GM03348 (cell line): ENCODE data around the gene SLC15A3.

Experiments used
- DNase-seq: peaks from one replicate; pipeline ENCODE4 v3.0.0; 2012; ENCODE audit warnings: low spot score

SLC15A3 gene

DNA sequence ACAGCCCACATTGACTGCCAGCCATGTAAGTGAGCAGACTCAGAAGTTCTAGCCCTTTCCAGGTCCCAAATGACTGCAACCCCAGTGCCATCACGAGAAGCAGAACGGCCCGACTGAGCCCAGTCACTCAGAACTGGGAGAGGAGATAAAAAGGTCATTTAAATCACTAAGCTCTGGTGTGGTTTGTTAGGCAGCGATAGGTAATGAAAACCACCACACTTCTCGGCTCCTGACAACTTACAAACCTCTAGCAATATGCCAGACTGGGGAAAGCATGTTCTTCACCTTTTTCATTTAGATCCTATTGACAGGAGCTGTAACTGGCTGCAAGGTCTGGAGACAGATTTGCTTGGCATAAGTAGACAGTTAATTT lies 6.7 kb downstream of the SLC15A3 start:
- DNase-seq, result no peak

DNA sequence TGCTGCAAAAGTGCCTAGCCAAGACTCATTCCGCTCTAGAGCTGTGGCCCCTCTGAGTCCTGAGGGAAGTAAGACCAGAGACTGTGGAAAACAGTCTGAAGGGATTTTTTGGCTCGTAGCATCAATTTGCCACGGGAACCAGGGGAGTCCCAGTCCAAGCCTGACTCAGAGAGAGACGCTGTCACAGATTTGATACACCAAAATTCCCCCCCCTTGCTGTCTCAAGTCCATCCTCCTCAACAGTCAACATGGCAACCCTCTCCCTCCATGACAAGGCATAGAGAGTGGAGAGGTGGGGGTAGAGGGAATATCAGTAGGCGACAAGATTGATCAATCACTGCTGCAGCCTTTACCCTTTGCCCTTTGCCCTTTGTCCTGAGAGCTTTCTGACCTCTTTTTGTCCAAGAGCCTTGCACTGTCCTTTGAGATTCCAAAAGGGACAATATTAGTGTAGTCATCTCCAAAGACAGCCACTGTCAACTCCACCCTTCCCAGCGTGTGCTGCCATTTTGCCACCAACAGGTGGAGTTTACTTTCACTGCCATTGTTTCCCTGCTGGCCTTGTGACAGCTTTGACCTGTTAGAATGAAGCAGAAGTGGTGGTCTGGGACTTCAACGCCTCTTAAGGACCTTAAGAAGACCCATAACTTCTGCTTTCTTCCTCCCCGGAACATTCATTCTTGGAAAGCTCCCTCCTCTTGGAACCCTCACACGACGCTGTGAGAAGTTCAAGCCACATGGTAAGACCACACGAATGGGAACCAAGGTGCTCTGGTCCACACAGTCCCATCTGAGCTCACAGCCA lies 7.3 kb downstream of the SLC15A3 start:
- DNase-seq, result no peak

DNA sequence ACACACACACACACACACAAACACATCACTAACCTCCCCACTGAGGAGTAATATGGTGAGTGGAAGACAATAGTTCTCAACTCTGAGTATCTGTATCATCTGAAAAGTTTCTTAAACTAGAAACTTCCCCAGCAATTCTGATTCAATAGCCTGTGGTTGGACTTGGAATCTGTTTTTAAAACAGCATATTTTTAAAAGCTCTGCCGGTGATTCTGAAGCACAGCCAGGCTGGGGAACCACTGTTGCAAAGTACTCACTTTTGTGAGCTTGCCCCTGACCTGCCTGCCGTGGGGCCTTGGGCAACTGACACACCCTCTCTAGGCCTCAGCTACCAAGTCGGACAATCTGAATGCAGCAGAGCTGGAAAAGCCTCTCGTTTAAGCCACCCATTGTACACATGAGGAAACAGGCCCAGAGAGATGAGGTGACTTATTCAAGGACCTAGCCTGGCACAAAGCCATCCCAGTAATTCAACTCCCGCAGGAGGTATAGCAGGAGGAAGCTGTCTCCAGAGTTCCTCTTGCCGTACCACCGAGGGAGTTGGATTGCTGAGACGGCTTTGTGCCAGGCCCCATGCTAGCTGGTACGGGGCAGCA lies 8.9 kb downstream of the SLC15A3 start:
- no peak for DNase-seq

DNA sequence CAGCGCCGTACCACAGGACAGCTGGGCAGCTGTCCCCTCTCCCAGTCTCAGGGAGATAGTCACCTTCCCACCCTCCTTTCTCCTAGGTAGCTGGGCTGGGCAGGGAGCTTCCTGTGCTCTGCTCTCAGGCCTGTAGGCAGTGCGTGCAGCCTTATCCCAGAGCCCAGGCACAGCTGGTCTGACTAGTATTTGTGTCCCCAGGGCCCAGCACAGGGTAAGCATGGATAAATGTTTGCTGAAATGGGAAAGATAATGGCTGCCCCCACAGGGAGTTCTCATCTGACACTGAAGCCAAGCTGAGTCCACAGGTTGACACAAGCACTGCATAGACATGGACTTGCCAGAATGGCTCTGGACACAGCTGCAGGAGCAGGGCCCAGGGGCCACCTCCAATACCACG lies 9.8 kb downstream of the SLC15A3 start:
- no peak for DNase-seq

DNA sequence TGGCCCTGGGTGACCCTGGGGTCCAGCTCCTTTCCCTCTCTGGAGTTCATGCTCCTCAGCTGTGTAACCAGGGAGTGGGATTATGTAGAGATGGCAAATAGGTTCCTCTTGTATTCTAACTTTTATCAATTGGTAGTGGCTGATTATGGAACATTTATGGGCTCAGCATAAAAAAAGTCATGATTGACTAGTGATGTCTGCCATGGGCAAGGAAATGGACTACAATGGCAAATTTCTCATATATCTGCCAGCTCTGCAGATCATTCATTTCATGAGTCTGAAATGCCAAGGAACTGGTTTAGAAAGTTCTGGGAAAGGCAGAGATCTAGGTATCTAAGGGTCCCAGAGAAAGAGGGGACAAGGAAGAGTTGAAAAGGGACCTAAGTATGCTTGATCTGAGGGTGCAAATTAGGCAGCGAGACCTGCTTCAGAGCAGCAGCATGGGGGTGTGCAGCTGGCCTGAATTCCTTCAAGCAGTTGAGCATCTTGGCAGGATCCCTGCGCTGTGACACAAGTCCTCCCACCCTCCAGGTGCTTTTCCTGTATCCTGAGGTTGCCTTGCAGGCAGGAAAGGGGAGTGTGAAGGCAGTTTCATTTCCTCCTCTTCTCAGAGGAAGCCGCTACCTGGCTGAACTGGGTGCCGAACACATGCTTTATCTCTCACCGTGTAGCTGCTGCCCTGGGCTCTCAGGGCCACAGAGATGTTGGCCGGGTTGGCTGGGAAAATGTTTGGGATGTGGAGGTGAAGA lies 10.4 kb downstream of the SLC15A3 start:
- no peak for DNase-seq

DNA sequence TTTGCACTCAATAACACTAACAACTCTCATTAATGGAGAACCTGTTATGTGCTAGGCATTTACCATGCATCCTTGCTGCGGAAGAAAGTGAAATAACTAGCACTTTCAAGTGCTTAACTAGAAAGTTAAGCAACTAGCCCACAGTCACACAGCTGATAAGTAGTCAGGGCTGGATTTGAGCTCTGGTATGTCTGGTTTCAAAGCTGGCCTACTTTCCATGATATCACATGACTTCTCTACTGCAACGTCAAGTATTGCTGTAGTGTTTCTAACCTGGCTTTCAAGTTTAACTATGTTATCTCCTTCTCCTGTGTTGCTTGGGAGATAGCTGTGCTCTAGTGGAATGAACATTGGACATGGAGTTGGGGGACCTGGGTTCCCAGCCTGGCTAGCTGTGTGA lies 12.1 kb downstream of the SLC15A3 start:
- no peak for DNase-seq

DNA sequence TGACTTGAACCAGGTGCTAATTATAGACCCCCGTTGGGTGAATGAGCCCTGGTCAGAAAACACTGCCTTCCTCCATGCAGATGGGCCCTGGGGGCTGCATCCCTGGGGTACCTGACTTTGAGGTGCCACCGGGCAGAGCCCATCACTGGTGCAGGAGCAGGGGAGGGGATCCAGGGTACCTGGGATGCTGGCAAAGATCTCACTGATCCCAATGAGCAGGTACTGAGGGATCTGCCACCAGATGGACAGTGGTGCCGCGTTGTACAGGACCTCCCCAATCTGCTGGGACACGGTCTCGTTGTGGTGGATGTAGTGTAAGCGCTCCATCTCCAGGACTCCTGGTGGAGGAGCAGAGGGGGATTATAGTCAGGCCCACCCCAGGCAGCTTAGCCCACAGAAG lies 12.7 kb downstream of the SLC15A3 start:
- DNase-seq, result no peak

DNA sequence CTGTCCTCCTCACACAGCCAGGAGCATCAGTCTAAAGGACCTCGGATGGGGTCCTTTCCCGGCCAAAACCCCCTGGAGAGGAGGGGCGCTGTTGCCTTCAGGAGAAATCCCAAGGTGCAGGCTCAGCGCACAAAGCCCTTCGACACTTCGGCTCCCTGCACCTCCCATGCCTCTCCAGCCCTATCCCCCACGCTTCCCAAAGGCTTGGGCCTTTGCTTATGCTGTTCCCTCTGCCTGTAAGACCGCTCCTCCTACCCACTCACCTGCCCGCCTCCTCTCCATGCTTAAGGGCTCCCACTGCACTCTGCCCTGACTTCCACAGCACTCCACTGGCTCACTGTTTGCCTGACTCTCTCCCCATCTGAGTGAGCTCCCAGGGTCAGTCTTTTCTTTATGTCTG lies 13.5 kb downstream of the SLC15A3 start:
- no peak for DNase-seq

DNA sequence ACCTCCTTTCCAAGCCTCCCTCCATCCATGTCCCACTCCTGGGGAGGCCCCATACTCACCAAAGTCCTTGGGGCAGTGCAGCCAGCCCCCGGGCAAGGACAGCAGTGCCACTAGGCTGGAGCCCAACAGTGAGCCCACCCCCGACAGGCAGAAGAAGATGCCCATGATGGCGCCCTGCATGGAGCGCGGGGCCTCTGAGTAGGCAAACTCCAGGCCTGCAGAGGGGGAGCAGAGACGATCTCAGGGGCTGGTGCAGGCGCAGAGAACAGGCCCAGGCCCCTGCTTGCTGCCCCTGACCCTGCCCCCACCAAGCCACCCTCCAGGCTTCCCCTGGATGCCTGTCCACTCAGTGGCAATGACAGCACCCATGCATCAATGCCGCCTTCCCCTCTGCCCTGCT lies 14.2 kb downstream of the SLC15A3 start:
- DNase-seq, result no peak

DNA sequence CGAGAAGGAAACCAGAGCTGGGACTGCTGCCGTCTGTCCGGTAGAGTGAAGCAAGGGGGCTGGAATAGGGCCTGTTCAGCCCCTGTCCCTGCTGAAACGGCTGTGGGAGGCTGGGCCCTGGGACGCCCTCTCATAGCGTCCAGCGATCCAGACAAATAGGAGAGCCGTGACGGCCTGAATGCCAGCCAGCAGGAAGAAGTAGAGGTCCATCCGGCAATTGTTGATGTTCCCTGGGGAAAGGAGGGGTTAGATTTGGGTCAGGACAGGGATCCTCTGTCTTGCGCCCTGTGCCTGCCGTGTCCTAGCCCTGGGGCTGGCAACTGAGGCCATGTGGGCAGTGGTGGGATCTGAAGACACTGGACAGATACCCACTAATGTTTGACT lies 14.8 kb downstream of the SLC15A3 start:
- no peak for DNase-seq

DNA sequence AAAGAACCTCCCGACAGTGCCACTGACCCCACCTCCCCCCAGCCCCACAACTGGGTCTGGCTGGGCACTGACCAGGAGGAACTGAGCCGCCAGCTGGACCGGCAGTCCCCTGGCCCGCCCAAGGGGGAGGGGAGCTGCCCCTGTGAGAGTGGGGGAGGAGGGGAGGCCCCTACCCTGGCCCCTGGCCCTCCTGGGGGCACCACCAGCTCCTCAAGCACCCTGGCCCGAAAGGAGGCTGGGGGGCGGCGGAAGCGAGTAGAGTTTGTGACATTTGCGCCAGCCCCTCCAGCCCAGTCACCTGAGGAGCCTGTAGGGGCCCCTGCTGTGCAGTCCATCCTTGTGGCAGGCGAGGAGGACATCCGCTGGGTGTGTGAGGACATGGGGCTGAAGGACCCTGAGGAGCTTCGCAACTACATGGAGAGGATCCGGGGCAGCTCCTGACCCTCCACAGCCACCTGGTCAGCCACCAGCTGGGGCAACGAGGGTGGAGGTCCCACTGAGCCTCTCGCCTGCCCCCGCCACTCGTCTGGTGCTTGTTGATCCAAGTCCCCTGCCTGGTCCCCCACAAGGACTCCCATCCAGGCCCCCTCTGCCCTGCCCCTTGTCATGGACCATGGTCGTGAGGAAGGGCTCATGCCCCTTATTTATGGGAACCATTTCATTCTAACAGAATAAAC lies 15.4 kb downstream of the SLC15A3 start:
- no peak for DNase-seq

DNA sequence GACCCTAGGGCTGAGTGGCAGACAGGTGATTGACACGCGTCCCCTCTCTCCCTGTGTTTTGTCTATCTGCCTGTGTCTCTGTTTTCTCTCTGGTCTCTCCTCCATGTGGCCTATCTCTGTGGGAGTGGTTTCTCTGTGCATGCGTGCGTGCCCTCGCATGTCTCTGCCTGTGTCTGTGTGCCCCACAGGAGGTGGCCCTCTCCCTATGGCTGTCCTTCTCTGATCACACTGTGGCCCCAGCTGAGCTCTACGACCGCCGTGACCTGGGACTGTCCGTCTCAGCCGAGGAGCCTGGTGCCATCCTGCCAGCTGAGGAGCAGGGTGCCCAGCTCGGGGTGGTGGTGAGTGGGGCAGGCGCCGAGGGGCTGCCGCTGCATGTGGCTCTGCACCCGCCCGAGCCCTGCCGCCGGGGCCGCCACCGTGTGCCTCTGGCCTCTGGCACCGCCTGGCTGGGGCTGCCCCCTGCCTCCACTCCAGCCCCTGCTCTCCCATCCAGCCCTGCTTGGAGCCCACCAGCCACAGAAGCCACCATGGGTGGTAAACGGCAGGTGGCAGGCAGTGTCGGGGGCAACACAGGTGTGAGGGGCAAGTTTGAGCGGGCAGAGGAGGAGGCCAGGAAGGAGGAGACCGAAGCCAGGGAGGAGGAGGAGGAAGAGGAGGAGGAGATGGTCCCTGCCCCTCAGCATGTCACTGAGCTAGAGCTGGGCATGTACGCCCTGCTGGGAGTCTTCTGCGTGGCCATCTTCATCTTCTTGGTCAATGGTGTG lies 16.1 kb downstream of the SLC15A3 start:
- DNase-seq, result no peak

DNA sequence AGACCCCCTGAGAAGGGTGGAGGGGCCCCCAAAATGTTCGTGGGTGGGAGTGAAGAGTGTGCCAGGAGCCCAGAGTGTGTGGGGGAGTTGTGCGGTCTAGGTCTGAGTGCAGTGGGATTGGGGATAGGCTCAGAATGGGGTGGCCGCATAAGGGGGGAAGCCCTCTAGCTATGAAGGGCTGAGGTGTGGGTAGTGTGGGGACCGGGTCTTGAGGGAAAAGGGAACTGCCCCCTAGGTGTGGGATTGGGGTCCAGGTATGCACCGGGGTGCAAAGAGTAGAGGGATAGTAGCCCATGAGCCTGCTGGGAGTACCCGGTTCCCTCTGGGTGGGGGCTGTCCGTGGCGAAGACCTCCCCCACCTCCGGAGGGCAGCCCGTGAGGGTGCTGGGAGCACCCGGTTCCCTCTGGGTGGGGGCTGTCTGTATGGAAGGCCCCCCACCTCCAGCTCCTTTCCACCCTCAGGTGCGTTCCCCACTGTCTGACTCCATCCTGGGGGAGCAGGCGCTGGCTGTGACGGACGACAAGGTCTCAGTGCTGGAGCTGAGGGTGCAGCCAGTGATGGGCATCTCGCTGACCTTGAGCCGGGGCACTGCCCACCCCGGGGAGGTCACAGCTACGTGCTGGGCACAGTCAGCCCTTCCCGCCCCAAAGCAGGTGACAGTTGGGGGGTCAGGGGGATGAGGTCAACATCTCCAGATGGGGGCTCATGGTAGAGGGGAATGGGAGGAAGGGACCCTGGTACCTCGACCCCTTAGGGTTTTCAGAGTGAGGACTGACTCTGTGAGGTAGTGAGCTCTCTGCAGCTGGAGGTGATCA lies 17.0 kb downstream of the SLC15A3 start:
- DNase-seq, result no peak

DNA sequence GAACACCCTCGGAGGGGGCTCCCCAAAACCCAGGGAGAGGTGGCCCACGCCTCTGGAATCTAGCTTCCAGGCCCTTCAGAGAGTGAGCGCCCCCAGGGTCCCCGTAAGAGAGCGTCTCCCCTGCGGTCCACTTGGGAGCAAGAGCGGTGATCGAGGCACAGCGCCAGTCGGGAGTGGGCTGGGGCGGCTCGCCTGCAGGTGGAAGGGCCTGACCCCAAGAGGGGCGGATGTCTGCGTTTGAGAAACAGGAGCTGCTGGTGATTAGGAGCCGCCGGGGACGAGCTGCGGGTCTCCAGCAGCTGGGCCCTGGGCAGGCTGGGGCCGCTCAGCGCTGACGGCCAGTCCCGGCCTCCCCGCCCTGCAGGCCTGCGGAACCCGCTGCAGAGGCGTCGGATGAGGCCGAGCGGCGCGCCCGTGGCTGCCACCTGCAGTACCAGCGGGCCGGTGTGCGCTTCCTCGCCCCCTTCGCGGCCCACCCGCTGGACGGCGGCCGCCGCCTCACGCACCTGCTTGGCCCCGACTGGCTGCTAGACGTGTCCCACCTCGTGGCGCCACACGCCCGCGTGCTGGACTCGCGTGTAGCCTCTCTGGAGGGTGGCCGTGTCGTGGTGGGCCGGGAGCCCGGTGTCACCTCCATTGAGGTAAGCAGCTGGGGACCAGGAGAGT lies 17.7 kb downstream of the SLC15A3 start:
- DNase-seq, result no peak

DNA sequence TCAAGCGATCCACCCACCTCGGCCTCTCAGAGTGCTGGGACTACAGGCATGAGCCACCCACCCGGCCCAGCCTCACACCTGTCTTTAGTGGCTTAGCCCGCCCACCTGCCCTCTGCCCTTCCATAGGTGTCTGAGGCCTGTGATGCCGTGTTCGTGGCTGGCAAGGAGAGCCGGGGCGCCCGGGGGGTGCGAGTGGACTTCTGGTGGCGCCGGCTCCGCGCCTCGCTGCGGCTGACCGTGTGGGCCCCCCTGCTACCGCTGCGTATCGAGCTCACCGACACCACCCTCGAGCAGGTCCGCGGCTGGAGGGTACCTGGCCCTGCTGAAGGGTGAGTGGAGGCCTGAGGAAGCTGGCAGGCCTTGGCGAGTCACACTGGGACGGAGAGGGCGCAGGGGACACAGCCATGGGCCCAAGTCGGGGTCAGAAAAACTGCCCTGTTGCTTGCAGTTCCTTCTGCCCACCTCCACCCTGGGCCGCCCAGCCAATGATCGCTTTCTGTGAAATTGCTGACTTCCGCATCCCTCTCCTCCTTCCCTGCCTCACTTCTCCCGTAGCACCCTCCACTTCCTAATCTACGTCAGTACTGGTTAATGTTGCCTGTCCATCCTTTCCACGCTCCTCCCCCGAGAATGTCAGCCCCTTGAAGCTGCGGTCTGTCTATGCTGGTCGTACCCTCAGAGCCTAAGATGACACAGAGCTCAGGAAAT lies 18.4 kb downstream of the SLC15A3 start:
- no peak for DNase-seq

DNA sequence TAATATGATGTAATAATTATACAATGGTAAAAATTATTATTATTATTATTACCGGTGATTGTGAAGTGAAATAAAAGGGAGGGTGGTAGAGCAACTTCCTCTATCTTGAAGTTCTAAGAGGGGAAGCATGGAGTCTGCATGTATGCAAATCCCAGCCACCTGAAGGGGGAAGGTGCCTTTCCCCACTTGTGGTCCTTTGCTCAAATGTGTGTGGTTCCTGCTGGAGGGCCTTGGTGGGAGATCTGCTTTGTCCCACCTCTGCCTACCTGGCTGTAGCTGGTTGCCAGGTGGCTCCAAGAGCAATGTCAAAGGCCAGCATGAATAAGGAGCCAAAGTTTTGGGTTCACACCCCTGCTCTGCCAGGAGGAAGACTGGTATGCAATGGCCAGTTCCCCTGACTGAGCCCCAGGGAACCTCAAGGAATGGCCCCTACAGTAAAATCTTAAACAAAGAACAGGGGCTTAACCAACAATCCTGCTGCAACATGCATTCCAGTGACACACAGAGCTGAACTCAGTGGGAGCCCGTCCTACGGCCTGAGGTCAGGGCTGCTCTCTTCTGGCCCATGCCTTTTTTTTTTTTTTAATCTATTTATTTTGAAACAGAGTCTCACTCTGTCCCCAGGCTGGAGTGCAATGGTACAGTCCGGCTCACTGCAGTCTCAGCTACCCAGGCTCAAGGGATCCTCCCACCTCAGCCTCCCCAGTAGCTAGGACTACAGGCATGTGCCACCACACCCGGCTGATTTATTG lies 19.2 kb downstream of the SLC15A3 start:
- no peak for DNase-seq

DNA sequence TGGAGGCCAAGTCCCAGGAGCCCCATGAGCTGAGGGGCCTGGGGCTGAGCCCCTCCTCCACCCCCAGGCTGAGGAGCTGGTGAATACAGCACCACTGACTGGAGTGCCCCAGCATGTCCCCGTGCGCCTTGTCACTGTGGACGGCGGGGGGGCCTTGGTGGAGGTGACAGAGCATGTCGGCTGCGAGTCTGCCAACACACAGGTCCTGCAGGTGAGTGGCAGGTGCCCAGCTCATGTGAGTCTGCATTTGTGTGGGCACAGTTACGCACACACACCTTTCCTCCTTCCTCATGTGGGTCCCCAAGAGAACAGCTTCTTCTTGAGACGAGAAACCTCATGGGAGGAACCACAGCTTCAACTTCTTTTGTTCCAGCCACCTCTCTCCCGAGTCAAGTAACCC lies 20.1 kb downstream of the SLC15A3 start:
- DNase-seq, result no peak

DNA sequence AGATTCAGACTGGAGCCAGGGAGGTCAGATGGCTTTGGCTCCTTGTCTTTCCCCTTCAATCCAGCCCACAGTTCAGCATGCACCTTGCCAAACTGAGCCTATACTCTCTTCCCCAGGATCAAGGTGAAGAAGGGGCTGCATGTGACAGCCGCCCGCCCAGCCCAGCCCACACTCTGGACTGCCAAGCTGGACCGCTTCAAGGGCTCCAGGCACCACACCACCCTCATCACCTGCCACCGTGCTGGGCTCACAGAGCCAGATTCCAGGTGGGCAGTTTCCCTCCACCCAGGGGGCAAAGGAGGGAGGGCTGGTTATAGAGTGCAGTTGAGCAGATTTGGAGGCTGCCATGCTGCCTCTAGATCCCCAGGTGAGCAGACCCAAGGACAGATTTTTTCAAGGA lies 21.6 kb downstream of the SLC15A3 start:
- DNase-seq, result no peak

DNA sequence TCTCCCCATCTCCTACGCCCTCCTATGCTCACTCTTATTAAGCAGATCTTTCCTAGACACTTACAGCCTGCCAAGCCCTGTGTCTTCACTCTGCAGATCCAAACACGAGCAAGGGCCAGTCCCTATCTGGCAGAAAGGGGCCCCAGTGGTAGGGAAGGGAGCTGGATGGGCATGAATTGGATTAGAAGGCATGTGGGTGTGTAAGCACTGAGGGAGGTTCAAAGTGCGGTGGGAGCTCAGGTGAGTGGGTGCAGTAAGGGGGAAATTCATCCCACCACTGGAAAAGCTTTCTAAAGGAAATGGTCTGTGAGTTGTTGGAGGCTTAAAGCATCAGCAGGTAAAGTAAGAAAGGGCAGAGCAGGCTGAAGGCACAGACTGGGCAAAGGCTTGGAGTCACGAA lies 22.2 kb downstream of the SLC15A3 start:
- DNase-seq, result no peak
